Keratinocyte (primary cell): ENCODE measurements around the gene CDHR2. TPM values are rescaled to one million over a fixed set of nuclear protein-coding genes. Genes with fewer than 3 reads are reported as not detected.

Source experiments
- DNase-seq: peaks from one replicate; pipeline ENCODE4 v3.0.0-alpha.2; 2011; ENCODE audit warnings: low read depth, missing footprints, low spot score
- FAIRE-seq: peaks from 2 replicates; lab custom pipeline; 2011; peaks lifted over from hg19 to GRCh38; lab: Jason Lieb, UNC
- H2AFZ ChIP-seq: 2 replicates; pipeline ENCODE4 v1.6.0; 2012; ENCODE audit warnings: low read length, control low read depth, inconsistent platforms; ENCODE audit not compliant: control insufficient read depth
- H3K27ac ChIP-seq: 2 replicates; pipeline ENCODE4 v1.5.1; 2011; ENCODE audit warnings: low read length; ENCODE audit not compliant: control insufficient read depth, insufficient read depth
- H3K27me3 ChIP-seq: 3 replicates; pipeline ENCODE4 v1.6.0; 2011; ENCODE audit warnings: low read length; ENCODE audit not compliant: control insufficient read depth, insufficient read depth; ENCODE audit errors: extremely low read depth
- H3K36me3 ChIP-seq, 2 experiments: 2 replicates in 1 of 2; 3 replicates in 1 of 2; pipeline ENCODE4 v1.5.1; 2011; ENCODE audit warnings: low read length in 2 of 2, mild to moderate bottlenecking in 1 of 2; ENCODE audit not compliant: control insufficient read depth in 2 of 2, insufficient read depth in 2 of 2; ENCODE audit errors: extremely low read depth in 1 of 2
- H3K4me1 ChIP-seq: 3 replicates; pipeline ENCODE4 v1.5.1; 2011; ENCODE audit warnings: low read length; ENCODE audit not compliant: control insufficient read depth, insufficient read depth; ENCODE audit errors: extremely low read depth
- H3K4me2 ChIP-seq: 3 replicates; pipeline ENCODE4 v1.6.0; 2011; ENCODE audit warnings: low read depth, low read length; ENCODE audit not compliant: control insufficient read depth, insufficient read depth; ENCODE audit errors: extremely low read depth
- H3K4me3 ChIP-seq, 3 experiments: fragments of 200-600 bp in 1 of 3; sonication (generic) in 1 of 3; 2 replicates in 2 of 3; 3 replicates in 1 of 3; pipeline ENCODE4 v1.5.1; 2011 to 2016; ENCODE audit warnings: low read length in 3 of 3, mild to moderate bottlenecking in 3 of 3, control low read depth in 2 of 3, inconsistent platforms in 1 of 3, low read depth in 1 of 3, mixed read lengths in 1 of 3, mixed run types in 1 of 3, moderate library complexity in 1 of 3; ENCODE audit not compliant: control insufficient read depth in 2 of 3, insufficient read depth in 2 of 3; ENCODE audit errors: extremely low read depth in 1 of 3
- H3K79me2 ChIP-seq: 2 replicates; pipeline ENCODE4 v1.6.0; 2012; ENCODE audit warnings: low read length; ENCODE audit not compliant: control insufficient read depth, insufficient read depth
- H3K9ac ChIP-seq: 3 replicates; pipeline ENCODE4 v1.6.0; 2011; ENCODE audit warnings: low read length; ENCODE audit not compliant: control insufficient read depth, insufficient read depth; ENCODE audit errors: extremely low read depth
- H3K9me1 ChIP-seq: 3 replicates; pipeline ENCODE4 v1.6.0; 2011; ENCODE audit warnings: low read length; ENCODE audit not compliant: control insufficient read depth, insufficient read depth; ENCODE audit errors: extremely low read depth
- H3K9me3 ChIP-seq: 2 replicates; pipeline ENCODE4 v1.5.1; 2012; ENCODE audit warnings: low read depth, low read length; ENCODE audit not compliant: control insufficient read depth
- H4K20me1 ChIP-seq: 3 replicates; pipeline ENCODE4 v1.6.0; 2011; ENCODE audit warnings: low read length; ENCODE audit not compliant: control insufficient read depth, insufficient read depth; ENCODE audit errors: extremely low read depth
- EZH2 ChIP-seq: IDR thresholded peaks from one replicate; pipeline ENCODE4 v1.6.1; 2012; ENCODE audit warnings: inconsistent platforms, mild to moderate bottlenecking, low read length, moderate library complexity
- dilution Hi-C: fragments of 300-500 bp; cut with MboI; formaldehyde crosslinking; loops from one replicate; pipeline ENCODE4 v1.7.0; 2020; ENCODE audit warnings: low sequenced_read_pairs; ENCODE audit not compliant: extremely low pct_ligation_motif_present
- polyA plus RNA-seq, 5 experiments: library from polyadenylated mRNA; depleted of rRNA in 3 of 5; stranded (reverse) in 3 of 5; stranded (forward) in 1 of 5; unstranded in 1 of 5; fragments of >200 nt; gene quantifications; 1 replicate in 1 of 5; 2 replicates in 3 of 5; 3 replicates in 1 of 5; pipeline versions ENCODE4 v1.2.1 to v1.2.3, GENCODE V29; 2011 to 2012; ENCODE audit warnings: missing spikeins in 2 of 5, low read depth in 1 of 5, low replicate concordance in 1 of 5
- TF ChIP-seq, protein P1 (sequence below), 3 experiments: IDR thresholded peaks in 1 of 3; conservative IDR thresholded peaks in 1 of 3; optimal IDR thresholded peaks in 1 of 3; 2 replicates in 2 of 3; 3 replicates in 1 of 3; pipeline versions ENCODE3 to v1.5.1; 2011; ENCODE audit warnings: low read length in 3 of 3, mild to moderate bottlenecking in 3 of 3, moderate library complexity in 2 of 3, control low read depth in 1 of 3, inconsistent platforms in 1 of 3; ENCODE audit not compliant: insufficient read depth in 2 of 3; ENCODE audit errors: extremely low read depth in 1 of 3

Gene CDHR2
- polyA plus RNA-seq, 1 donor (not counting 4 experiments of a cell fraction or from before 2014, with no cell fraction given), result not detected

DNA sequence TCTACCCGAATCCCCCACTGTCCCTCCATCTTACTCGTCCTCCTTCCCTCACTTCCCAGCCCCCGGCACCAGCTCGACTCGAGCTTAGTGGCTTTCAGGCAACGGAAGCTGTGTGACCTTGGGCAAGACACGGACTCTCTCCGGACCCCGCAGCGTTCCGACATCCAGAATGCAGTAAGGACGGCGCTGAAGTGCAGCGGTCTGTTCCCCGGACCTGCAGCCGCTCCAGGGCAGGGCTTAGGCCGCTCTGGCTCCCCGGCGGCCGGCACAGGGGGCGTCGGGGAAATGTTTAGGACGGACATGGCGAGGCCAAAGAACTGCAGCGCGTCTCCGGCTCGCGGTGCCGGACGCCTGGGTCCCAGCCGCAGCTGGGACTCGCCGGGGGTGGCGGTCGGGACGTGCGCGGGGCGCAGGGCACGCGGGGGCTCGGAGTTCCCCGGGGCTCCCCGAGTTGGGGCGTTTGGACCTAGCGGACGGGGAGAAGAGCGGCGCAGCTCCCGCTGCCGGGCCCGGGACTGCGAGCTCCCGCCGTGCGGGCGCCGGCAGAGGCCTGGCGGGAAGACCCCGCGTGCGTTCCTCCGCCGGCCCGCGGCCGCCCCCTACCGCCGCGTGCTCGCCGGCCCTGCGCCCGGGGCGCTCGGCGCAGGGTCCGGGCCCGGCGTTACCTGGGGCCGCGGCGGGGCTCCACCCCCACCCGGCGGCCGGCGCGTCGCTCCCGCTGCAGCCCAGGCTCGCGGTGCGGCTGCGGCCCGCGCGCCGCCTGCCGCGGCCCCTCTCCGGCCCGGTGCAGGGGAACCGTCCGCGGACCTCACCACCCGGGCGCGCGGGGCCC is 6.3 kb upstream of the CDHR2 start:
- TF ChIP-seq, protein P1, sequence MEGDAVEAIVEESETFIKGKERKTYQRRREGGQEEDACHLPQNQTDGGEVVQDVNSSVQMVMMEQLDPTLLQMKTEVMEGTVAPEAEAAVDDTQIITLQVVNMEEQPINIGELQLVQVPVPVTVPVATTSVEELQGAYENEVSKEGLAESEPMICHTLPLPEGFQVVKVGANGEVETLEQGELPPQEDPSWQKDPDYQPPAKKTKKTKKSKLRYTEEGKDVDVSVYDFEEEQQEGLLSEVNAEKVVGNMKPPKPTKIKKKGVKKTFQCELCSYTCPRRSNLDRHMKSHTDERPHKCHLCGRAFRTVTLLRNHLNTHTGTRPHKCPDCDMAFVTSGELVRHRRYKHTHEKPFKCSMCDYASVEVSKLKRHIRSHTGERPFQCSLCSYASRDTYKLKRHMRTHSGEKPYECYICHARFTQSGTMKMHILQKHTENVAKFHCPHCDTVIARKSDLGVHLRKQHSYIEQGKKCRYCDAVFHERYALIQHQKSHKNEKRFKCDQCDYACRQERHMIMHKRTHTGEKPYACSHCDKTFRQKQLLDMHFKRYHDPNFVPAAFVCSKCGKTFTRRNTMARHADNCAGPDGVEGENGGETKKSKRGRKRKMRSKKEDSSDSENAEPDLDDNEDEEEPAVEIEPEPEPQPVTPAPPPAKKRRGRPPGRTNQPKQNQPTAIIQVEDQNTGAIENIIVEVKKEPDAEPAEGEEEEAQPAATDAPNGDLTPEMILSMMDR (optimal IDR thresholded peaks at IDR 0.05 in 1 of 3, IDR thresholded peaks at IDR 0.05 in 1 of 3, conservative IDR thresholded peaks at IDR 0.05 in 1 of 3; ENCODE audit: extremely low read depth in 1 of 3, insufficient read depth in 2 of 3, low read length in 3 of 3), result no peak
- TF ChIP-seq EZH2, result no peak

DNA sequence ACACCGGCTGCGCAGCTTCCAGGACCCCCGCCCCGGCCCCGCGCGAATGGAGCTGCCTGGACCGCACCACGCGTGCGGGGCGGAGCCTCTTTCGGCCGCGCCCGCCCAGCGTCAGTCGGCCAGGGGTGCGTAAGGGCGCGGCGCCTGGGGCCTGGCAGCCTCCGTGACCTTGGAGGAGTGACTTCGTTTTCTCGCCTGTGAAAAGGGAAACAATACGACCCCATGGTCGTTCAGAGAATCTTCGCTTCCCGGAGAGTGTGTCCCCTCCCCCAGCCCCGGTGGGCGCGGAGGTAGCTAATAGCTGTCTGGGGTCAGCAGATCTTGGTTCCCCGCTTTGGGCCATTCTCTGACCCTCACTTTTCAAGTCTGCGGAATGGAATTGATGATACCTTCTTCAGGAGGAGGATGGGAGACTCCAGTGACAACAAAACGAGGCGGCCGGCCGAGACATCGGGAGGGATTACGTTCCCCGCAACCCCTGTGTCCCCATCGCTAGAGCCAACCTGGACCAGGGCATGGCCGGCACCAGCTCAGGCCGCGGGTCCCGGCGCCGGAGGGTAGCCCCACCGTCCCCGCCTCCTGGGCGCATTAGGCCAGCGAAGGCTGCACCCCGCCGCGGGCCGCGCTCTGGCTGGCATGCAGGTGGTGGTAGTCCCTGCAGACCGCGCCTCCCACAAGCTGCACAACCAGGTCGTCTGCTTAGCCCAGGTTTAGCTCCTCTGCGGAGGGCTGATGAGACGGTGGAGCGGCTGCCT is 5.5 kb upstream of the CDHR2 start:
- Histone ChIP-seq H3K9me3 (no peaks in the 10 kb centered on the region), H2AFZ (peak overlapping the region; percentile 82), H3K79me2 (peaks cover 1% of the 10 kb centered on the region), H3K27me3 (no peaks in the 10 kb centered on the region), H3K4me2 (peak overlapping the region; percentile 97), H3K27ac (peak overlapping the region; percentile 89), H3K9ac (peak overlapping the region; percentile 87), H3K9me1 (no peaks in the 10 kb centered on the region), H3K4me3 (peak overlapping the region; percentile 62 to 90 (median 80)), H4K20me1 (no peaks in the 10 kb centered on the region), H3K36me3 (no peaks in the 10 kb centered on the region), H3K4me1 (peaks cover 44% of the 10 kb centered on the region)
- no peak for TF ChIP-seq EZH2
- TF ChIP-seq, protein P1 (optimal IDR thresholded peaks at IDR 0.05 in 1 of 3, IDR thresholded peaks at IDR 0.05 in 1 of 3, conservative IDR thresholded peaks at IDR 0.05 in 1 of 3; ENCODE audit: extremely low read depth in 1 of 3, insufficient read depth in 2 of 3, low read length in 3 of 3), result no peak
- dilution Hi-C loops, result no loop called here
- no peak for DNase-seq
- no peak for FAIRE-seq

More for the DNA sequence above, 6.3 kb upstream of the CDHR2 start:
- DNase-seq, result no peak
- H4K20me1 ChIP-seq, result no peaks in the 10 kb centered on the region
- H3K27me3 ChIP-seq, result no peaks in the 10 kb centered on the region
- H3K4me3 ChIP-seq, result peak overlapping the region; percentile 62 to 90 (median 83)
- peaks cover 1% of the 10 kb centered on the region for H3K79me2 ChIP-seq
- H2AFZ ChIP-seq, result peak overlapping the region; percentile 27
- peak overlapping the region; percentile 87 for H3K9ac ChIP-seq
- H3K27ac ChIP-seq, result peak overlapping the region; percentile 89
- peaks cover 50% of the 10 kb centered on the region for H3K4me1 ChIP-seq
- peak overlapping the region; percentile 97 for H3K4me2 ChIP-seq
- H3K36me3 ChIP-seq, result no peaks in the 10 kb centered on the region
- H3K9me1 ChIP-seq, result no peaks in the 10 kb centered on the region
- no peaks in the 10 kb centered on the region for H3K9me3 ChIP-seq
- FAIRE-seq, result no peak
- dilution Hi-C loops, result no loop called here
